Ammon's horn (tissue), 1 donor: ENCODE results near the gene TMEM92.
A peak's percentile ranks its signal among the peaks of the same experiment; 100 is the strongest.
"Not testable (repeated sequence)": the region's sequence is repeated elsewhere in the genome, so short reads cannot be mapped to it uniquely, and the experiment has no call there.

Experiments used
- DNase-seq: peaks from one replicate; pipeline ENCODE4 v3.0.0-alpha.2; 2016; ENCODE audit warnings: low spot score

TMEM92 gene

GRCh38 chr17:50276588-50277356 lies 2.5 kb downstream of the TMEM92 start:
- no peak for DNase-seq

GRCh38 chr17:50277357-50277754 lies 3.1 kb downstream of the TMEM92 start:
- DNase-seq: no peak

- DNase-seq: no peak
Measured at GRCh38 chr17:50278526-50279180, 4.4 kb downstream of the TMEM92 start.

DNA sequence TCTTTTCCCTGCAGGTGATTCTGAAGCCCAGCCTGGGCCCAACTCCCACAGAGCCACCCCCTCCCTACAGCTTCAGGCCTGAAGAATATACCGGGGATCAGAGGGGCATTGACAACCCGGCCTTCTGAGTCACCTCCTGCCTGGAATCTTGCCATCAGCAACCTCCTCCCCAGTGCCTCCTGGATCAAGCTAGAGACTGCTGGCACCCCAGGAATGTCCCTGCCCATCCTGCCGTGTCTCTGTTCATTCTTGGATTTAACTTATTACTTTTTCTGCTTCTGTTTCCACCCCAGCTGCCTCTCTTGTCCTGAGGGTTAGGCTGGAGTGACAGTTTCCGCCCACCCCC lies 4.9 kb downstream of the TMEM92 start:
- no peak for DNase-seq

DNA sequence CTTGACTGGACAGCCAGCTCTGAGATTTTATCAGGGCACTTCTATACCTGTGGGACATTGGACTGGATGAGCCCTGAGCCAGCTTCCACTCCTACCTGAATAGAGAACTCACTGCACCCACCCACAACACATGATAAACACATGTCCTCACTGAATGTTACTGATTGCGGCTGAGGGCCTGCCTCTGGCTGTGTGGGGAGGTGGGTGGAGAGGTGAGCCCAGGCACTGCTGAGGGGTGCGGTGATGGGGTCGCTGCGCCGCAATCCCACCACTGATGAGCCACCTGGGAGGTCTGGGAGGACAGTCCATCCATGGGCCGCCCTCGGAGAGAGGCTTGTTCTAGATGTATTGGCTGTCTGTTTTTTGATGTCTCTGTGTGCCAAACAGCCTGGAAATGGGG lies 5.4 kb downstream of the TMEM92 start:
- DNase-seq: no peak

DNA sequence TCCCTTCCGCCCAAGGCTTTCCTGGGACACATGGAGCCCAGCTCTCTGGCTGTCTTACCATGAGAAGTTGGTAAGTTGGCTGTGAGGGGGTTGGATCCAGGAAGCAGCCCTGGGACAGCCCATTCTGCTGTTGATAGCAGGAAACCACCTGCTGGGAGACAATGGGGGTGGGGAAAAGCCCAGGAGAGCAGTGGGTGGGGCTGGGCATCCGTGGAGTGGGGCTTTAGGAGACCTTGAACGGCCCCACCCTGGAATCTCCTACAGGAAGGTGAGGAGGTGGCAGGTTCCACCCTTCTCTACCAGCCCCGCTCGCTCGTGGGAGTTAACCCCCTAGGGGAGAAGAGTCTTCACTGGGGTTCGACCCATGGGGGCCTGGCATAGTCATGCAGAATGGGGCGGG lies 5.8 kb downstream of the TMEM92 start:
- DNase-seq: no peak

DNA sequence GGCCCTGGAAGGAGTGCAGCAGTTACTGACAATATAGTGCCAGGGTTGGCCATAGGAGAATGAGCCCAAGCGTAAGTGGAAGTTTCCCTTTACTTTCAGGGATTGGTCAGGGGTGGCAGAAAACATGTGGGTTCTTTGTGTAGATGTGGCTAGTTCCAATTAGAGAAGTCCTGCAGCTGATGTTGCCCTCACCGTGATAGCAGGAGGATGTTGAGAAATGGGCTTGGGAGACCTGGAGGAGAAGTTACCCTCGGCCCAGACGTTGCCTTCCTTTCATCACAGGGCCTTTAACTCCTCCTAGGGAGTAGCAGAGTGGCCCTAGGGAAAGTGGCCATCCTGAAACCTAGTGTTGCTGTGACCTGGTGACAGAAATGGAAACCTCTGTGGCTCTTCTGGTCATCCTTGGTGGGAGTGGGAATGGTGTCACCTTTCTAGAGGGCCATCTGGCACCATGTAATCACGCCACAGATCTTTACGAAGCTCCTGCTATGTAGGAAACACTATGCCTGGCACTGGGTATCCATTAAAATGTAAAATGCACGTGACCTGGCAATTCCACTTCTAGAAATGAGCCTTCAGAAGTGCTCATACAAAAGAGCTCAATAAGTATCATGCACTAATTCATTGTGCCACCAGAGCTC lies 6.7 kb downstream of the TMEM92 start:
- no peak for DNase-seq

- no peak for DNase-seq
Measured at GRCh38 chr17:50281739-50282401, 7.6 kb downstream of the TMEM92 start.

GRCh38 chr17:50283246-50283645 lies 9.0 kb downstream of the TMEM92 start:
- DNase-seq: no peak

DNA sequence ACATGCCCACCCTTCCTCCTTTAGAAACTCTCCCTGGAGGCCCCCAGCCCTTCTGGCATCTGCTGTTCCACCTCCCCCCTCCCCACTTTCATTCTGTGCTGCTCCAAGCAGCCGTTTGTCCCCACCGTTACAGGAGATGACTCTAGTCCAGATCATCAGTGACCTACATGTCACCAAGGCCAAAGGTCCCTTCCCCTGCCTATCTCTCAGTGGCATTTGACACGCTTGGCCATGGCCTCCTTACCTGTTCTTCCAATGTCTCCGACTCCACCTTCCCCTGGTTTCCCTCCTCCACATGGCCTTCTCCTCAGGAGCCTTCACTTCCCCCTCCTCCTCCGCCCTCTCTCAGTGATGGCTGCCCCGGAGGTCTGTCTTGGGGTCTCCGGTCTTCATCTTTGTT lies 9.4 kb downstream of the TMEM92 start:
- DNase-seq: no peak

DNA sequence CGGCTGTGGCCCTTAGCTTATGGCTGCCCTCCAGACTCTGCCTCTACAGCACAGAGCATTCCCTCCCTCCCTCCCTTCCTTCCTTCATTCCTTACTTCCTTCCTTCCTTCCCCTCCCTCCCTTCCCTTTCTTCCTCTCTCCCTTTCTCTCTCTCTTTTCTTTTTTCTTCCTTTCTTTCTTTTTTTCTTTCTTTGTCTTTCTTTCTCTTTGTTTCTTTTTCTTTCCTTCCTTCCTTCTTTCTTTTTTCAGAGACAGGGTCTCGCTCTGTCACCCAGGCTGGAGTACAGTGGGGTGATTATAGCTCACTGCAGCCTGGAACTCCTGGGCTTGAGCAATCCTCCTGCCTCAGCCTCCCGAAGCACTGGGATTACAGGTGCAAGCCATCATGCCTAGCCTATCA lies 11.7 kb downstream of the TMEM92 start:
- no peak for DNase-seq

GRCh38 chr17:50287302-50287701 lies 13.0 kb downstream of the TMEM92 start:
- DNase-seq: not testable (repeated sequence)

GRCh38 chr17:50288306-50288705 lies 14.0 kb downstream of the TMEM92 start:
- no peak for DNase-seq

GRCh38 chr17:50289278-50289677 lies 15.0 kb downstream of the TMEM92 start:
- no peak for DNase-seq

DNA sequence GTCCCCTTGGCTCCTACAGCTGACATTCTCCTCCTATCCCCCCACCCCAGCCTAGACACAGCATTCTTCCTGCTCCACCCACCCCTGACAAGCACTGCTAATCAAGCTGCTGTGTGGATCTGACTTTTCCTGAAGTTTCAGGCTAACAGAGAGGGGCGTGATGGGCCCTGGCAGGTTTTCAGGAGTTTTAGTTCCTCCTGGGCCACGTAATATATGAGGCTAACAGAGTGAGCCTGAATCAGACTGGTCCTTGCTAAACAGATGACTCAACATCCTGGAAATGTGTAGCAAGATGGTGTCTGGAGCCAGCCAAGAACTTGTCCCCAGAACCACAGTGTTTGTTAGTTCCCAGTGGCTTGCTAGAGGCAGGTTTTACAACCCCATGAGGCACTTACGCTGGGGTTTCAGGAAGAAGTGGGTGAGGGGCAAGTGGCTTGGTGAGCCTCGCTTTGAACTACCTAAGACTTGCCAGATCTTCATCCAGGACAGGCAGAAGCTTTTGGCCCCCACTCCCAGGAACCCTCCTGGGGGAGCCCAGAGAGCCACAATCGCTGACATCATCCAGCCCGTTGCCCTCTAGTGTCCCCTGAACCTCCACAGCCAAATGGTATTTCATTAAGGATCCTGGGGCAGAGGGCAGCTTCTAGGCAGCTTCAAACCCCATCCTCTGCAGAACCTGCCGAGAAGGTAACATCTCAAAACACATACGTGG lies 15.9 kb downstream of the TMEM92 start:
- DNase-seq: peak; percentile 66

- DNase-seq: no peak
Measured at GRCh38 chr17:50290933-50291332, 16.7 kb downstream of the TMEM92 start.

DNA sequence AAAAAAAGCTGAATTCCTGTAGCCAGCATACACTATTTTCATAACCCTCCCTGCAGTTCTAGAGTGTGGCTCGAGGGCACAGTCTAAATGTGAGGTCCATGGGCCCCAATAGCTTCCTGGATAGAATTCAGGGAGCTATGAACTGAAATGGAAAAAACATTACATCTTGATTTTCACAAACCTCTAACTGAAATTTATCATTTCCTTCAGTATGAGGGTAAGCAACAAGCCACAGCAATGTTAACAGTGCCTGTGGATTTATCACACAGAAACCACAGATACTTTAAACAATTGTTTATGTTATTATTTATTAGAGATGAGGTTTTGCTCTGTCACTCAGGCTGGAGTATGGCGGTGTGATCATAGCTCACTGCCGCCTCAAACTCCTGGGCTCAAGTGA lies 18.2 kb downstream of the TMEM92 start:
- DNase-seq: no peak

GRCh38 chr17:50295021-50295420 lies 20.8 kb downstream of the TMEM92 start:
- no peak for DNase-seq

DNA sequence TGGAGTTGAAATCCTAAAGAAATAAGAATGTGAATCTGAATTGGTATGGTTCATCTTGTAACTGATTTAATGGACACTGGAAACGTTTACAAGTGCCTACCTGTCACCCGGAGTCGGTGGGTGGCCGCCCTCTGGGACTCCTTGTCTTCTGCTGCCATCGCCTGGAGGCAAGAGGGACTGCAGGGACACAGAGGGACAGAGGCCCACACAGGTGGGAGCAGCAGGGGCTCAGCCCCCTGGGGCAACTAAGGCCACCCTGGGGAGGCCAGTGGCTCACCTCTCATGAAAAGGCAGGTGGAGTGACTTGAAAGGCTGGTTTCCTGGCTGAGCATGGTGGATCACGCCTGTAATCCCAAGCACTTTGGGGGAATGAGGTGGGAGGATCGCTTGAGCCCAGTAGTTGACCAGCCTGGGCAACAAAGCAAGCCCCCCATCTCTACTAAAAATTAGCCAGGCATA lies 23.2 kb downstream of the TMEM92 start:
- DNase-seq: peak; percentile 76

DNA sequence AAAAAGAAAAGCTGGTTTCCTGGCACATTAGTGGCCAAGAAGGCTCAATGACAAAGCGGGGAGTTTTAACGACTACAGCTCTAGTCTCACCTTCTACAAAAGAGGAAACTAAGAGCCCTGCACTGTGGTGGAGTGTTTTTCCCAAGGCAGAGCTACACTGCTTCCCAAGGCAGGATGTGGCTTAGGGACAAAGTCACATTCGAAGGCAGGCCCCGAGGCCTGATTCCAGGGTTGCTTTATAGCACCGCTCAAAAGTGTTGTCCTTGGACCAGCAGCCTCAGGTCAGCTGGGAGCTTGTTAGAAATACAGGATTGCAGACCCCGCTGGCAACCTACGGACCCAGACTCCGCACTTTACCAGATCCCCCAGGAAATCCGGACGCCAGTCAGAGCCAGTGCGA lies 23.8 kb downstream of the TMEM92 start:
- no peak for DNase-seq

DNA sequence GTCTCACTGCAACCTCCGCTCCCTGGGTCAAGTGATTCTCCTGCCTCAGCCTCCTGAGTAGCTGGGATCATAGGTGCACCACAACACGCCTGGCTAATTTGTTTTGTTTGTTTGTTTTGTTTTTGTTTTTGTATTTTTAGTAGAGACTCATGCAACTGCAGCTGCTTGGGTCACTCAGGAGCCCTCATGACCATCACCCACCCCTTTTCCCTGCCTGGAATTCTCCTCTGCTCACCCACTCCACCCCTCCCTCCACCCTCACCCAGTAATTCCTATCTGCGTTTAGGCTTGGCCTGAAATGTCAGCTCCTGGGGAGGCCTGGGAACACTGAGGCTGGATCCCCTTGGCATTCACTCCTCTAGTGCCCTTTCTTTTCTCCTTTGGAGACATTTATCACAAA lies 25.5 kb downstream of the TMEM92 start:
- DNase-seq: no peak

GRCh38 chr17:50300824-50301223 lies 26.6 kb downstream of the TMEM92 start:
- not testable (repeated sequence) for DNase-seq
